ENCODE results near the gene SNX5.
A peak's percentile ranks its signal among the peaks of the same experiment; 100 is the strongest.

Gene SNX5

GRCh38 chr20:17932396-17932795 is 36.2 kb downstream of the SNX5 start:
- no peak for DNase-seq
- in situ Hi-C loops (cut with MboI; ENCODE audit: low pct_unique_long_range_greater_than_20kb, low sequenced_read_pairs) = no loop called here

DNA sequence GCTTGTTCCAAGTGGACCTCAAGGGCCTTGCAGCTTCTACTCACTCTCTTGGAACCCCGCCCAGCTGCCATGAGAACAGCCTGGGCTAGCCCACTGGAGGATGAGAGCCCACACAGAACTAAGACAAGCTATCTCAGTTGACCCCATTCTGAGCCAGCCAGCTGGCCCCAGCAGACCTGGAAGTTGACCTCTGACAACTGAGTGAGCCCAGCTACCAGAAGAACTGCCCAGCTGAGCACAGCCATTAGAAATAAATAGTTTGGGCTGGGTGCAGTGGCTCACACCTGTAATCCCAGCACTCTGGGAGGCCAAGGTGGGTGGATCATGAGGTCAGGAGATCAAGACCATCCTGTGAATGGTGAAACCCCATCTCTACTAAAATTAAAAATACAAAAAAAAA is 37.1 kb downstream of the SNX5 start:
- DNase-seq = no peak
- in situ Hi-C loops (cut with MboI; ENCODE audit: low pct_unique_long_range_greater_than_20kb, low sequenced_read_pairs) = no loop called here

GRCh38 chr20:17928633-17929311 is 39.8 kb downstream of the SNX5 start:
- in situ Hi-C loops (cut with MboI; ENCODE audit: low pct_unique_long_range_greater_than_20kb, low sequenced_read_pairs) = no loop called here
- no peak for DNase-seq

DNA sequence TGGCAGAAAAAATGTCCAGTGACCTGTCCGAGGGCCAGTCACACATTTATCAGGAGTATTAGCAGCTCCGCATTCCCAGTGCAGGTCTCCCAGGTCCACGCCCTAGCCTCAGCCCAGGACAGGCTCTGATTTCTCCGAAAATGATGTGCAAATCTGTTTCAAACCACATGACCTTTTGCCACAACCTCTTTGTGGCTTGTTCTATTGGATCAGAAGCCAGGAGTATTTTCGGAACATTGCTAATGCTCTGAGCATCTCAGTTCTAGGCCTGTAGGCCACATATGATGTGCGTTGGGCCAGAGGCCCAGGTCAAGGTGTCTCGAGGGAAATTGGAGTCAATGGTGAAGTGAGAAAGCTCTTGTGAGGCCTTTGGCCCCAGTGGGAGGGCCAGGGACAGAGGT is 40.4 kb downstream of the SNX5 start:
- DNase-seq = no peak
- in situ Hi-C loops (cut with MboI; ENCODE audit: low pct_unique_long_range_greater_than_20kb, low sequenced_read_pairs) = no loop called here

DNA sequence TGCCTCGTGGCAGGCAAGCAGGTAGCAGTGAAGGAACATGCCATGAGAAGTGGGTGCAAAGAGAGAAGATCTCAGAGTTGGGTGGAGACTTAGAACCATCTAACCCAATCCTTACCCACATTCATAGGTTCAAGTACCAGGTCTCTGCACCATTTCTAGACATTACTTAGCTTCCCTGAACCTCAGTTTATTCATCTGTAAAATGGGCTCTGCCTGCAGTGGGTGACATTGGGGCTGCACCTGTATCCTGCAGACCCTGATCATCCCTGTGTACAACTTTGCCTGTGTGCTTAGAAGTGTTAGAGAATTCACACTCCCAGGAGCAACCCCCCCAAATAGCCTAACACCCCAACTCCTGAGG is 42.7 kb downstream of the SNX5 start:
- in situ Hi-C loops (cut with MboI; ENCODE audit: low pct_unique_long_range_greater_than_20kb, low sequenced_read_pairs) = no loop called here
- no peak for DNase-seq

DNA sequence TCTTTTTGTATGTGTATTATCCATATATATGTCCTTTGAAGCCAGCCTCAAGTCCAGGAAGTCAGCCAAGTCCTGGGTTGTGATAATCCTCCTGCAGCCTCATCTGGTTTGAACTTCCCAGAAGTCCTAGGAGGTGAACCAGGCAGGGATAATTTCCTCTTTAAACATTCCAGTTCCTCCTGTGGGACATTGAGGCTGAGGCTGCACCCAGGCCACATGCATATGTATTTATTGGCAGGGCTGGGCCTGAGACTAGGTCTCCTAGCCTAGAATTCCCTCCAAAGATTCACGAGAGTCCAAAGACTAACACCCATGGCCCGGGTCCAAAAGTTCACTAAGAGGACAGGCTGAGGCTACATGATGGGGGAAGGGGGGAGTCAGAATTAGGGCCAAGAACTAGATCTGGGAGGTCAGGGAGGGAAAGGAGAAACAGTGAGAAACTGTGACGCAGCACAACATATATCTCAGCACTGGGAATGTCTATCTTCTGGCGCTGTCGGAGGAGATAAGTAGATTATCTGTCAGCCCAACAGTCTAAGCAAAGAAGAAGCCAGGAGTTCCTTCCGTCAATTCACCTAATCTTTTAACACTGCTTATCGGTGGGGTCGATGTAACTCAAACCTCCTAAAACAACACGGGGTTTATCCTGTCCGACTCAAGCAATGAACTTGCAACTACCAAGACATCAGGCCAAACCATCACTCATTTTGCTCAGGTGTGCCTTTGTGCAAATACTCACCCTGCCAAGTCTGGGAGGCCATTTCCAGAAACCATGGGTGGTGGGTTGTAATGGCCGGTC is 43.3 kb downstream of the SNX5 start:
- no peak for DNase-seq
- in situ Hi-C loops (cut with MboI; ENCODE audit: low pct_unique_long_range_greater_than_20kb, low sequenced_read_pairs) = no loop called here

GRCh38 chr20:17921774-17922173 is 46.8 kb downstream of the SNX5 start:
- DNase-seq = no peak
- in situ Hi-C loops (cut with MboI; ENCODE audit: low pct_unique_long_range_greater_than_20kb, low sequenced_read_pairs) = no loop called here

GRCh38 chr20:17919149-17919548 is 49.4 kb downstream of the SNX5 start:
- DNase-seq = no peak
- in situ Hi-C loops (cut with MboI; ENCODE audit: low pct_unique_long_range_greater_than_20kb, low sequenced_read_pairs) = no loop called here

GRCh38 chr20:17917832-17918618 is 50.6 kb downstream of the SNX5 start:
- in situ Hi-C loops (cut with MboI; ENCODE audit: low pct_unique_long_range_greater_than_20kb, low sequenced_read_pairs) = no loop called here
- no peak for DNase-seq

- in situ Hi-C loops (cut with MboI; ENCODE audit: low pct_unique_long_range_greater_than_20kb, low sequenced_read_pairs) = no loop called here
Observed at GRCh38 chr20:17916433-17916891, 52.1 kb downstream of the SNX5 start.

GRCh38 chr20:17914957-17915356 is 53.6 kb downstream of the SNX5 start:
- in situ Hi-C loops (cut with MboI; ENCODE audit: low pct_unique_long_range_greater_than_20kb, low sequenced_read_pairs) = no loop called here
- DNase-seq = no peak

More at GRCh38 chr20:17916433-17916891, 52.1 kb downstream of the SNX5 start:
- peak; percentile 27 for DNase-seq

- in situ Hi-C loops (cut with MboI; ENCODE audit: low pct_unique_long_range_greater_than_20kb, low sequenced_read_pairs) = no loop called here
- DNase-seq = no peak
Observed at GRCh38 chr20:17912916-17913315, 55.7 kb downstream of the SNX5 start.

DNA sequence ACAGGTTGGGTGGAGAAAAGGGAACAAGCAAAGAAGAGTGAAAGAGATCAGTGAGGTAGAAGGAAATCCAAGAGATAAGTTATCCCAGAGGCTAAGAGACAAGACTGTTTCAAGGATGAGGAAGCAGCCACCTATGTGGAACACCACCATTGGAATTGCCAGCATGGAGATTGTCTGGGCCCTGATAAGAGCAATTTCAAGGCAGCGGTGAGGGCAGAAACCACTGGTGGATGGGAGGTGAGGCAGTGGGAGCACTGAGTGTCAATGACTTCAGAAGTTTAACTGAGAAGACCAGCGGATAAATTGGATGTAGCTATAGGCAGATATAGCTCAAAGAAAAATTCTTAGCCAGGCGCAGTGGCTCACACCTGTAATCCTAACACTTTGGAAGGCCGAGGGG is 56.7 kb downstream of the SNX5 start:
- DNase-seq = no peak
- in situ Hi-C loops (cut with MboI; ENCODE audit: low pct_unique_long_range_greater_than_20kb, low sequenced_read_pairs) = no loop called here

DNA sequence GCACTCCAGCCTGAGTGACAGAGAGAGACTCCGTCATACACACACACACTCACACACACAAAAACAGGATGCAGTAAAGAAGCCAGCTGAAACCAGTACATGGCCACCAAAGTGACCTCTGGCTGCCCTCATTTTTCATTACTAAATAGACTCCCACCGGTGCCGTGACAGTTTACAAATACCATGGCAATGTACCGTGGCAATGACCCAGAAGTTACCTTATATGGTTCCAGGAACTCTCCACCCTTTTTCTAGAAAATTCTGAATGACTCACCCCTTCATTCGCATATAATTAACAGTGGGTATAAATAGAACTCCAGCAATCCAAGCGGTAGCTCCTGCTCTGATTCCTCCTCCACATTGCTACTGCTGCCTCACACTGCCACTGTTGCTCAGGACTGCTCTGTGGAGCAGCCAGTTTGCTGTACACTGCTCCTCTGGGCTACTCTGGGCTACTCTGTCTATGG is 57.7 kb downstream of the SNX5 start:
- in situ Hi-C loops (cut with MboI; ENCODE audit: low pct_unique_long_range_greater_than_20kb, low sequenced_read_pairs) = no loop called here
- peak; percentile 69 for DNase-seq

GRCh38 chr20:17909869-17910321 is 58.7 kb downstream of the SNX5 start:
- in situ Hi-C loops (cut with MboI; ENCODE audit: low pct_unique_long_range_greater_than_20kb, low sequenced_read_pairs) = no loop called here
- no peak for DNase-seq

- no peak for DNase-seq
- in situ Hi-C loops (cut with MboI; ENCODE audit: low pct_unique_long_range_greater_than_20kb, low sequenced_read_pairs) = no loop called here
Observed at GRCh38 chr20:17905544-17905943, 63.0 kb downstream of the SNX5 start.

GRCh38 chr20:17904027-17904426 is 64.6 kb downstream of the SNX5 start:
- no peak for DNase-seq

GRCh38 chr20:17902531-17903083 is 66.0 kb downstream of the SNX5 start:
- no peak for DNase-seq
- in situ Hi-C loops (cut with MboI; ENCODE audit: low pct_unique_long_range_greater_than_20kb, low sequenced_read_pairs) = no loop called here

More at GRCh38 chr20:17904027-17904426, 64.6 kb downstream of the SNX5 start:
- in situ Hi-C loops (cut with MboI; ENCODE audit: low pct_unique_long_range_greater_than_20kb, low sequenced_read_pairs) = no loop called here

DNA sequence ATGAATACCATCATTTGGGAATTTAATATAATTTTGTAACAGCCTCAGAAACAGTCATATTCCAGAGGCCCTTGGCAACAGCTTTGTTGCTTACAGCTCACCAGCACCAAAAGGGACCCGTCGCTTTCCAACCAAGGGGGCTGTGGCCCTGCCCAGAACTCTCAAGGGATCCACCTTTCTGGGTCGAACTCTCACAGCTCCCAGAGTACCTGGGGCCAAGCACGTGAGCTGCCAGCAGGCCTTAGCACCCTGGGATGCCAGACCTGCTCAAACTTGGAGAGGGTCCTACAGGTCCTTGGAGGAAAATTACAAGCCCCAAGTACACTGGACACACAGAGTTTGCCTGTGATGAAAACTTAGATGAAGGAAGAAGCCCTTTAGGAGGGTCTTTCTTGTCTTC is 66.6 kb downstream of the SNX5 start:
- in situ Hi-C loops (cut with MboI; ENCODE audit: low pct_unique_long_range_greater_than_20kb, low sequenced_read_pairs) = no loop called here
- no peak for DNase-seq
